ENCODE measurements around the gene DOK6.

Gene DOK6

GRCh38 chr18:69647702-69648101 is 247.0 kb downstream of the DOK6 start:
- DNase-seq (ENCODE audit: extremely low spot score) = no peak
- ChIA-PET CTCF (interaction anchor here (1.2 kb wide), 1 partner anchor 20 kb away, joined by 3 read pairs; no protein-coding TSS in a partner anchor), POLR2A (no interaction called here)
- TF ChIP-seq CTCF (IDR thresholded peaks at IDR 0.05; ENCODE audit: control extremely low read depth, extremely low read depth, low read depth, missing control alignments) = no peak

GRCh38 chr18:69648486-69648885 is 247.8 kb downstream of the DOK6 start:
- CTCF ChIA-PET = interaction anchor here (1.1 kb wide), 1 partner anchor 10 kb away, joined by 5 read pairs; no protein-coding TSS in a partner anchor
- no peak for TF ChIP-seq CTCF (IDR thresholded peaks at IDR 0.05; ENCODE audit: control extremely low read depth, extremely low read depth, low read depth, missing control alignments)
- no peak for DNase-seq (ENCODE audit: extremely low spot score)
- POLR2A ChIA-PET = interaction anchor here (0.6 kb wide), 1 partner anchor 177 kb away, joined by 4 read pairs; no protein-coding TSS in a partner anchor

- no peak for TF ChIP-seq CTCF (IDR thresholded peaks at IDR 0.05; ENCODE audit: control extremely low read depth, extremely low read depth, low read depth, missing control alignments)
- ChIA-PET POLR2A (no interaction called here), CTCF (interaction anchor here (1.1 kb wide), 1 partner anchor 11 kb away, joined by 5 read pairs; no protein-coding TSS in a partner anchor)
- DNase-seq (ENCODE audit: extremely low spot score) = no peak
These were observed 249.0 kb downstream of the DOK6 start for GRCh38 chr18:69649684-69650083.

GRCh38 chr18:69651243-69651642 is 250.6 kb downstream of the DOK6 start:
- TF ChIP-seq CTCF (IDR thresholded peaks at IDR 0.05; ENCODE audit: control extremely low read depth, extremely low read depth, low read depth, missing control alignments) = no peak
- DNase-seq (ENCODE audit: extremely low spot score) = no peak
- POLR2A ChIA-PET = no interaction called here
- CTCF ChIA-PET = interaction anchor here (1.0 kb wide), 1 partner anchor 11 kb away, joined by 3 read pairs; no protein-coding TSS in a partner anchor

GRCh38 chr18:69655816-69656215 is 255.1 kb downstream of the DOK6 start:
- POLR2A ChIA-PET = no interaction called here

GRCh38 chr18:69658103-69658502 is 257.4 kb downstream of the DOK6 start:
- CTCF ChIA-PET = interaction anchor here (1.0 to 1.3 kb wide), 3 partner anchors 9 to 15 kb away, joined by 3 to 5 read pairs (median 3); no protein-coding TSS in a partner anchor
- no peak for DNase-seq (ENCODE audit: extremely low spot score)
- TF ChIP-seq CTCF (IDR thresholded peaks at IDR 0.05; ENCODE audit: control extremely low read depth, extremely low read depth, low read depth, missing control alignments) = no peak
- POLR2A ChIA-PET = no interaction called here

More at GRCh38 chr18:69655816-69656215, 255.1 kb downstream of the DOK6 start:
- TF ChIP-seq CTCF (IDR thresholded peaks at IDR 0.05; ENCODE audit: control extremely low read depth, extremely low read depth, low read depth, missing control alignments) = no peak
- DNase-seq (ENCODE audit: extremely low spot score) = no peak
- CTCF ChIA-PET = no interaction called here
